Gastrocnemius medialis (tissue), 4 donors: Measurements from ENCODE around the gene TUBA3E.
"Not testable (repeated sequence)": the region's sequence is repeated elsewhere in the genome, so short reads cannot be mapped to it uniquely, and the experiment has no call there.

ENCODE experiments used
- CTCF ChIP-seq, 5 experiments: fragments of 450-650 bp in 3 of 5; fragments of 200-600 bp in 2 of 5; sonication (generic) in 2 of 5; IDR thresholded peaks in 4 of 5; conservative IDR thresholded peaks in 1 of 5; 1 replicate in 4 of 5; 2 replicates in 1 of 5; pipeline ENCODE4 v1.5.1; 2016 to 2019; ENCODE audit warnings: antibody characterized with exemption in 5 of 5, mild to moderate bottlenecking in 3 of 5, moderate library complexity in 3 of 5
- POLR2A ChIP-seq, 2 donors: fragments of 450-650 bp; IDR thresholded peaks; one replicate each; pipeline ENCODE4 v1.6.1; 2017; ENCODE audit warnings: antibody characterized with exemption in 2 of 2, mild to moderate bottlenecking in 2 of 2, moderate library complexity in 2 of 2

- TF ChIP-seq CTCF (IDR thresholded peaks at IDR 0.05 in 4 of 5, conservative IDR thresholded peaks at IDR 0.05 in 1 of 5); POLR2A (IDR thresholded peaks at IDR 0.05): not testable (repeated sequence)
These were observed 31.6 kb downstream of the TUBA3E start for GRCh38 chr2:130166611-130167010.
